ENCODE results near the gene HSFX2.
"Not testable (repeated sequence)": the region's sequence is repeated elsewhere in the genome, so short reads cannot be mapped to it uniquely, and the experiment has no call there.

- TF ChIP-seq EZH2 (IDR thresholded peaks at IDR 0.05; ENCODE audit: insufficient read depth, poor library complexity, severe bottlenecking); EZH2phosphoT487 (IDR thresholded peaks at IDR 0.05; ENCODE audit: insufficient read depth, low read depth): not testable (repeated sequence)
Measured at GRCh38 chrX:149595943-149596342, 829 bp upstream of the HSFX2 start.

Data from GM23248 (cell line).